Measurements from ENCODE around the gene QPCT.
"Not testable (repeated sequence)": the region's sequence is repeated elsewhere in the genome, so short reads cannot be mapped to it uniquely, and the experiment has no call there.

QPCT gene

DNA sequence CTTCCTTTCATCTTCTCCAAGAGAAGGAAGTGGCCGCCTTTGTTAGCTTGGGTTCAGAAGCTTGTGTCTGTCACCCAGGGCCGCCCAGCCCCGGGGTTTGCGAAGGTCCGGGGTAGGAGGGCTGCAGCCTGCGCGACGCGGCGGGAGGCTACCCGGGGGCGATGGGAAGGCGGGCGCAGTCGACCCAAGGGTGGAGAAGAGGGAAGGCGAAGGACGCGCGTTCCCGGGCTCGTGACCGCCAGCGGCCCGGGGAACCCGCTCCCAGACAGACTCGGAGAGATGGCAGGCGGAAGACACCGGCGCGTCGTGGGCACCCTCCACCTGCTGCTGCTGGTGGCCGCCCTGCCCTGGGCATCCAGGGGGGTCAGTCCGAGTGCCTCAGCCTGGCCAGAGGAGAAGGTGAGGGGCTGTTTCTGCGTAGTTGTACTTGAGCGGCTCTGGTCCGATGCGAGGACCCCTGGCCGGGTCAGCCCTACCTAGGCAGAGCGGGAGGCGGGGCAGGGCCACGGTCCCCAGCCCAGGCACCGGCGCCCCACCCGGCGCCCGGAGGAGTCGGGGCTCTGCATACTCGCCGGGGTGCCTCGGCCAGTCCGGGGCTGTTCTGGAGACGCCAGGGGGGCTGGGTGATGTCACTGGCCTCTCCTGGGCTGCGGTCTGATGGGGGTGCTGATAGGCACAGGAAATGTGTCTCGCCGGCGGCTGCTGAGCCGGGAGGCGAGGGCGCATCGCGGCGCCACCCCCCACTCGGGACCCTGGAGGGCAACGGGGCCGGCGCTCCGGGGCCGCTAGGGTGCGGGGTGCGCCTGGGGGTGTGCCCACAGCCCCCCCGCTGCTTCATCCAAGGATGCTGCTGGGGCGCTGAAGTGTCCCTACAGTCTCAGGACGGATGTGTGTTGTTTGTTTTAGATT, at the start of gene QPCT:
QPCT (plus strand) TSS at position 178 of the 909 bp plus-strand sequence; CDS start at position 280, 102 bp downstream.
- H3K4me3 Mint-ChIP-seq, result peak within 1 kb of the TSS; percentile 70
- H3K27me3 Mint-ChIP-seq (ENCODE audit: low read depth), result peaks cover 83% of the 10 kb centered on the region
- no peaks in the 10 kb centered on the region for H3K36me3 Mint-ChIP-seq (ENCODE audit: low read depth)
- no peaks in the 10 kb centered on the region for H3K9me3 Mint-ChIP-seq
- H3K27ac Mint-ChIP-seq, result no peak within 1 kb of the TSS
- peaks cover 5% of the 10 kb centered on the region for H3K4me1 Mint-ChIP-seq (ENCODE audit: low read depth)

DNA sequence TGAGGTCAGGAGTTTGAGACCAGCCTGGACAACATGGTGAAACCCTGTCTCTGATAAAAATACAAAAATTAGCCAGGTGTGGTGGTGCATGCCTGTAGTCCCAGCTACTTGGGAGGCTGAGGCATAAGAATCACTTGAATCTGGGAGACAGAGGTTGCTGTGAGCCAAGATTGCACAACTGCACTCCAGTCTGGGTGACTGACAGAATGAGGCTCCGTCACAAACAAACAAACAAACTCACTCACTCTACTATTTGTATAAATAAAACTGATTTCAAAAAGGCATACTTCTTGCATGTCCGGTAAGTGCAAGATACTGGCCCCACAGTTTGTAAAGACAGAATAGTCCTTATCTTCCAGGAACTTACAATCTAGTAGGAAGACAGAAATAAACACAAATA, 49.6 kb upstream of the QPCT start:
- H3K27ac Mint-ChIP-seq, H3K4me3 Mint-ChIP-seq: not testable (repeated sequence)

DNA sequence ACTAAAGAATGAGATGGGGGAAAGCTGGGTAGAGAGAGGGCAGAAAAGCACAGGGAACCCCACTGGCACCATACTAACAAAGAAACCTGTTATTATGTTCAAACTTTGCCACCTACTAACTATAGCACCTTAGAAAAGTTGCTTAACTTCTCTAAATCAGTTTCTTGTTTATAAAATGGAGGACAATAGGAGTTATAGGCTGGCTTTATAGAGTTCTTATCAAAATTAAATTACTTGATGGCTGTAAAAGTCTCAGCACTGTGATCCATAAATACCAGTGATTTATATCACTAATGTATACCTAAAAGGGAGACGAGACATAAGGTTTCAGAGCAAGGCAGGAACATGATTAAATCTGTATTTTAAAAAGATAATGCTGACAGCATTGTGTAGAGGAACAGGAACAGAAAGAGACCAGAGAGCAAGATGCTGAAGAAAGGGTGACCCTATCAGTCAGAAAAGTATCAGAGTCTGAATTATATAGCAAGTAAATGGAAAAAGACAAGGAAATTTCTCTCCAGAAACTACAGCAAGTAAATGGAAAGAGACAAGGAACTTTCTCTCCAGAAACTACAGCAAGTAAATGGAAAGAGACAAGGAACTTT, 48.9 kb upstream of the QPCT start:
- Mint-ChIP-seq H3K9me3 (no peaks in the 10 kb centered on the region), H3K4me1 (ENCODE audit: low read depth) (no peaks in the 10 kb centered on the region), H3K36me3 (ENCODE audit: low read depth) (peaks cover 2% of the 10 kb centered on the region), H3K27ac (no peak overlapping the region), H3K27me3 (ENCODE audit: low read depth) (no peaks in the 10 kb centered on the region), H3K4me3 (no peak overlapping the region)

More for the DNA sequence above, 49.6 kb upstream of the QPCT start:
- H3K36me3 Mint-ChIP-seq (ENCODE audit: low read depth); H3K27me3 Mint-ChIP-seq (ENCODE audit: low read depth); H3K9me3 Mint-ChIP-seq; H3K4me1 Mint-ChIP-seq (ENCODE audit: low read depth): not testable (repeated sequence)

DNA sequence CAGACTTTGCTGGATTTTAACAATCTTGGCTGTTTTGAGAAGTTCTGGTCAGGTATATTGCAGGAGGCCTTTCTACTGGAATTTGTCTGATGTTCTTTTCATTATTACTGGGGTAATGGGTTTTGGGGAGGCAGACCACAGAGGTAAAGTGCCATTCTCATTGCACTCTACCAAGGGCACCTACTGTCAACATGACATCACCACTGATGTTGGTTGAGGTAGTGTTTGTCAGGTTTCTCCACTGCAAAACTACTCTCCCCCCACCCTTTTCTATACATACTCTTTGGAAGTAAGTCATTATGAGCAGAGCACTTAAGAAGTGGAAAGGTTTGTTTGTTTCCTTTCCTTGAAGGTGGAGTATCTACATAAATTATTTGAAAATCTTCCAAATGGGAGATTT, 46.8 kb upstream of the QPCT start:
- no peak overlapping the region for H3K4me3 Mint-ChIP-seq
- H3K4me1 Mint-ChIP-seq (ENCODE audit: low read depth), result no peaks in the 10 kb centered on the region
- no peaks in the 10 kb centered on the region for H3K9me3 Mint-ChIP-seq
- no peaks in the 10 kb centered on the region for H3K36me3 Mint-ChIP-seq (ENCODE audit: low read depth)
- H3K27me3 Mint-ChIP-seq (ENCODE audit: low read depth), result no peaks in the 10 kb centered on the region
- no peak overlapping the region for H3K27ac Mint-ChIP-seq

DNA sequence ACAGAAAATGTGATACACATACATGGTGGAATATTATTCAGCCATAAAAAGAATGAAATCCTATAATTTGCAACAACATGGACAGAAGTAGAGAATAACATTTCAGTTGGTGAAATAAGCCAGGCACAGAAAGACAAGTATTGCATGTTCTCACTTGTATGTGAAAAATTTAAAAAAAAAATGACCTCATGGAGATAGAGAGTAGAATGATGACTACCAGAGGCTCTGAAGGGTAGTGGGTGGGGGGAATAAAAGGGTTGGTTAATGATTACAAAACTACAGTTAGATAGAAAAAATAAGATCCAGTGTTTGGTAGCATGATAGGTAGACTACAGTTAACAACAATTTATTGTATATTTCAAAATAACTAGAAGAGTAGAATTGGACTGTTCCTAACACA, 44.3 kb upstream of the QPCT start:
- Mint-ChIP-seq H3K27ac (no peak overlapping the region), H3K36me3 (ENCODE audit: low read depth) (no peaks in the 10 kb centered on the region), H3K9me3 (no peaks in the 10 kb centered on the region), H3K4me1 (ENCODE audit: low read depth) (no peaks in the 10 kb centered on the region), H3K27me3 (ENCODE audit: low read depth) (no peaks in the 10 kb centered on the region), H3K4me3 (no peak overlapping the region)

DNA sequence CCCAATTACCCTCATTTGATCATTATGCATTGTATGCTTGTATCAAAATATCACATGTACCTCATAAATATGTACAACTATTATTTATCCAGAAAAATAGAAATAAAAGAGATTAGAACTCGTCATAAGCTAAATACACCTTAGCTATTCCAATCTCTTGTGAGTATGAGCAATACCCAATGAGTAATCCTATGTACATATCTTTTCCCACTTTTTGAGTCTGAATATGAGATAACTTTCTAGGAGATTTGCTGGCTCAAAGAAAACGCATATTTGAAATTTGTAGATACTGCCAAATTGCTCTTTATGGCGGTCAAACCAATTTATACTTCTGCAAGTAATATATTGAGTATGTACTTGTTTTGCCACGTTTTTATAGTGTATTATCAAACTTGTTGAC, 43.9 kb upstream of the QPCT start:
- Mint-ChIP-seq H3K27ac (no peak overlapping the region), H3K36me3 (ENCODE audit: low read depth) (no peaks in the 10 kb centered on the region), H3K4me3 (no peak overlapping the region), H3K27me3 (ENCODE audit: low read depth) (no peaks in the 10 kb centered on the region), H3K4me1 (ENCODE audit: low read depth) (no peaks in the 10 kb centered on the region), H3K9me3 (no peaks in the 10 kb centered on the region)

DNA sequence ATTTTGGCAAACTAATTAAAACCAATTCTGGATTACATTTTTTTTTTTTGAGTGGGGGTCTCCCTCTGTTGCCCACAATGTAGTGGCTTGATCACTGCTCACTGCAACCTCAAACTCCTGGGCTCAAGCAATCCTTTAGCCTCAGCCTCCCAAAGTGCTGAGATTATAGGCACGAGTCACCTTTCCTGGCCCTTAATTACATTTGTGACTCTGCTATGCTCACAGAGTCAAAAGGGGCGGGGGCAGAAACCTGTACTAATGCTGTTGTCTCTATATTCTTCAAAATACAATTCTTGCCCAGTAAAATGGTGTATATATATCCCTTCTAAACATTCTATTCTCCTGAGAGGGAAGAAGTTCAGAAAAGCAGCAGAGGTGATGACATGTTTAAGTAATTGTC, 43.0 kb upstream of the QPCT start:
- Mint-ChIP-seq H3K4me1 (ENCODE audit: low read depth) (no peaks in the 10 kb centered on the region), H3K36me3 (ENCODE audit: low read depth) (no peaks in the 10 kb centered on the region), H3K4me3 (no peak overlapping the region), H3K9me3 (no peaks in the 10 kb centered on the region), H3K27ac (no peak overlapping the region), H3K27me3 (ENCODE audit: low read depth) (no peaks in the 10 kb centered on the region)

DNA sequence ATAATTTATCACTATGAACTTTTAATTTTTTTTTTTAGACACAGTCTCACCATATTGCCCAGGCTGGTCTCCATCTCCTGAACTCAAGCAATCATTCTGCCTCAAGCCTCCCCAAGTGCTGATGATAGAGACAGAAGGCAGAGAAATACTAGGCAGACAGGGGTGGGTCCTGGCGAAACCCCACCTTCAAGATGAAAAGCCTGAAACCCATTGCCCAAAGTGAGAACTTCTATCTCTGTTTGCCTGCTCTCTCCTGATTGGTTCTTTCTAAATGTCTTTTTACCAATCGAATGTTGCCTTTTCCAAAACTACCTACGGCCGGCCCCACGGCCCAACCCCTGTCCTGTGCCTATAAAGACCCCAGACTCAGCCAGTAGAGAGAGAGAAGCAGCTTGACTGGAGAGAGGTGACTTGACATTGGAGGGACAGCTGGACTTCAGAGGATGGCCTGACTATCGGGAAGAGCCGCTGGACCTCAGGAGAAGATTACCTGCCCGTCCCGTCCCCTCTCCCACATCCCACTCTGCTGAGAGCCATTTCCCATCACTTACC, 41.7 kb upstream of the QPCT start:
- Mint-ChIP-seq H3K36me3 (ENCODE audit: low read depth) (no peaks in the 10 kb centered on the region), H3K27me3 (ENCODE audit: low read depth) (no peaks in the 10 kb centered on the region), H3K27ac (no peak overlapping the region), H3K4me3 (no peak overlapping the region), H3K9me3 (no peaks in the 10 kb centered on the region), H3K4me1 (ENCODE audit: low read depth) (no peaks in the 10 kb centered on the region)

DNA sequence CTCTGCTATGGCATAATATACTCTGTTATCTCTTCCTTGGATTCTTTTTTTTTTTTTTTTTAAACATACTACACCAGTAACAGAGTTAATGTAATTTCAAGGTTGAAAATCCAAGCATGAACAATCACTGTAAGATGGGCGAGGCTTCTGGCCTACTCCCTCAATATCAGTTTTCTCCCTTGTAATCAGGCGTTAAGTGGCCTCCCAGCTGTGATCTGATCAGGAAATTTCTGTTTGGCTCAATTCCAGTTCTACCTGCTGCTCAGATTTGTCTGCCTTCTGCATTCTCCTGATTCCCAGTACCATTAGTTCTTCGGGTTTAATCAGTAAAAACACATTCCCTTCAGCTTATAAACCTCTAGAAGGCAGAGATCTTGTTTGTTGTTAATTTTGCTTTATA, 38.4 kb upstream of the QPCT start:
- peaks cover under 1% of the 10 kb centered on the region for H3K4me1 Mint-ChIP-seq (ENCODE audit: low read depth)
- no peak overlapping the region for H3K4me3 Mint-ChIP-seq
- H3K36me3 Mint-ChIP-seq (ENCODE audit: low read depth), result no peaks in the 10 kb centered on the region
- H3K27ac Mint-ChIP-seq, result no peak overlapping the region
- H3K9me3 Mint-ChIP-seq, result no peaks in the 10 kb centered on the region
- H3K27me3 Mint-ChIP-seq (ENCODE audit: low read depth), result no peaks in the 10 kb centered on the region

DNA sequence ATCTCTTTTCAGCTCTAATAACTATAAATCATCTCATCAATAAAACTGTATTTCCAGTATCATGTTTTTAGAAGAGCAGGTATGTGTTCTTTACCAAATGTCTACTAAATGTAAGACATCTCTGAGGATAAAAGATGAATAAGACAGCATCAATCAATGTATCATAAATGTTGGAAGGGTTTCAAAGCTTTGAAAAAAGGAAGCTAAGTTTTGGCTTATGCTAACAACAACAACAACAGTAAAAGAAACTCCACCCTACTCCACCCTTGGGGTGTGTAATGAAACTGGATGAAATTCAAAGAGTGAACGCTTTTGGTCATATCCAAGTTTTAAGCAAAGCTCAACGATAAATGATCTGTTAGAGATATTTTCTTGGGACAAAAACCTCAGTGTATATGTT, 36.9 kb upstream of the QPCT start:
- no peak overlapping the region for H3K27ac Mint-ChIP-seq
- peaks cover 2% of the 10 kb centered on the region for H3K4me1 Mint-ChIP-seq (ENCODE audit: low read depth)
- H3K9me3 Mint-ChIP-seq, result no peaks in the 10 kb centered on the region
- H3K27me3 Mint-ChIP-seq (ENCODE audit: low read depth), result no peaks in the 10 kb centered on the region
- no peaks in the 10 kb centered on the region for H3K36me3 Mint-ChIP-seq (ENCODE audit: low read depth)
- H3K4me3 Mint-ChIP-seq, result no peak overlapping the region

DNA sequence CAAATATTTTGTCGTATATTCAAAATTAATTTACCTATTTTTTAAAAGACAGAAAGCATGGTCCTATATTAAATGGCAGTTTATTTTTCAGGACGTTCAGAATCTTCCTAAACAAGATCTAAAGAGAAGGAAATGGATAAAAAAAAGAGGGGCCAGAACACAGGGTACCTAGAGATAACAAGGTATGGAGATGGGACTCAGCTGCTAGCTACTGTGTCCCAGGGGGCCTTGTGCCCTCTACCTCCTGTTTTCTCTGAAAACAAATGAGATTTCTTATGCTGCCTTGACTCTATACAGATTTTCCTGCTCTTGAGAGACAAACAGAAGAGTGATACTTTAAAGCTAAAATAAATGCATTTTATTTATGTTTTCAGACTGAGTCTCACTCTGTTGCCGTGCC, 29.1 kb upstream of the QPCT start:
- no peaks in the 10 kb centered on the region for H3K36me3 Mint-ChIP-seq (ENCODE audit: low read depth)
- H3K4me3 Mint-ChIP-seq, result no peak overlapping the region
- no peaks in the 10 kb centered on the region for H3K9me3 Mint-ChIP-seq
- no peak overlapping the region for H3K27ac Mint-ChIP-seq
- H3K4me1 Mint-ChIP-seq (ENCODE audit: low read depth), result peaks cover 12% of the 10 kb centered on the region
- peaks cover 10% of the 10 kb centered on the region for H3K27me3 Mint-ChIP-seq (ENCODE audit: low read depth)

DNA sequence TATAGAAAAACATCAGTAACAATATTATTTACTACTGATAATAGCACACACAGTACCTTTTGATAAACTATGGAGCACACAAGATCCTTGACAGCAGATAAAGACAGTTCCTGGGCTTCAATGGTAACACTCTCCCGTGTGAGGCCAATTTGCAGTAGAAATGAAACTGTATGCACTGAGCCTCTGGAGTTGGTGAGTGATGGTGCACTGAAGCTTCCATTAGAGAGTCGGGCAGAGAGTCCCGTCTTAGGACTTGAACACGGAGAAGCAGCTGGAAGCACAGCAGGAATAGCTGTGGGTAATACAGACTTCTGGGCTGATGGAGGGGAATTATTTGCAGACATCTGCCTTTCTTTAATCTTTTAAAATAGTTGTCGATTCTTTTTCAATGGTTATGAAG, 28.2 kb upstream of the QPCT start:
- Mint-ChIP-seq H3K4me1 (ENCODE audit: low read depth) (peaks cover 10% of the 10 kb centered on the region), H3K27me3 (ENCODE audit: low read depth) (peaks cover 10% of the 10 kb centered on the region), H3K27ac (no peak overlapping the region), H3K36me3 (ENCODE audit: low read depth) (no peaks in the 10 kb centered on the region), H3K9me3 (no peaks in the 10 kb centered on the region), H3K4me3 (no peak overlapping the region)

DNA sequence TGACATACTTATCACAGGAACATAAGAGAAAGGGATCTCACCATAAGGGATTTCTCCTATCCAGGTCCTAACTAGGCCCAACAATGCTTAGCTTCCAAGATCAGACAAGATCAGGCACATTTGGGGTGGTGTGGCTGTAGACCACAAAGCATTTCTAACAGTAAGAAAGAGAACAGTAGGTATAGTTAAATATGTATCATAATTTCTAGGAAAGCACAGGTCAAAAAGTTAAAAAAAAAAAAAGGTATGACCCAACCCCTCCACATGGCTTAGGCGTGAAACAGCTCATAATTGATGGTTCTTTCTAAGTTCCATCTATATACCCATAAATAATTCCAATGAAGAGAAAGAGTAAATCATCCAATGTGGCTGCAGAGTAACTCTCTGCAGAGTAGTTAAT, 26.7 kb upstream of the QPCT start:
- Mint-ChIP-seq H3K27me3 (ENCODE audit: low read depth) (peaks cover 15% of the 10 kb centered on the region), H3K4me1 (ENCODE audit: low read depth) (peaks cover 17% of the 10 kb centered on the region), H3K9me3 (no peaks in the 10 kb centered on the region), H3K36me3 (ENCODE audit: low read depth) (peaks cover 3% of the 10 kb centered on the region), H3K4me3 (no peak overlapping the region), H3K27ac (no peak overlapping the region)

DNA sequence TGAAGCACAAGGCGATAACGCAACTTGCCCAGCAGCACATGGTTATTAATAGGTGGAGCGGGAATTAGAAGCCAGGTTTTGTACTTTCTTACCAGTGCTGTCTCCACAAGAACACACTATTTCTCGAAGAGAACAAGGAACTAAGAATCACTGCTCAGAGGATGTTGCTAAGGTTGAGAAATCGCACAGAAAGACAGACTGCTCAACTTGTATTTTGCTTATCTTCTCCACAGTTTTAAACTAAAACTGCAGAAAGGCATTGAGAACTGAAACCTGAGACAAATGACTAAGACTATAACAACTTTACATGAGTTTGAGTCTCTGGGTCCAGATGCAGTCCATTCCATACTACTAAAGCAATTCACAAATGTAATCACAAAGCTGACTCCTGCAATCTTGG, 26.0 kb upstream of the QPCT start:
- H3K4me1 Mint-ChIP-seq (ENCODE audit: low read depth), result peaks cover 21% of the 10 kb centered on the region
- peaks cover 19% of the 10 kb centered on the region for H3K27me3 Mint-ChIP-seq (ENCODE audit: low read depth)
- no peaks in the 10 kb centered on the region for H3K9me3 Mint-ChIP-seq
- H3K4me3 Mint-ChIP-seq, result no peak overlapping the region
- peaks cover 5% of the 10 kb centered on the region for H3K36me3 Mint-ChIP-seq (ENCODE audit: low read depth)
- no peak overlapping the region for H3K27ac Mint-ChIP-seq
